ENCODE results near the gene CORO1A. TPM values are rescaled to one million over a fixed set of nuclear protein-coding genes. Genes with fewer than 3 reads are reported as not detected.
"Not testable (repeated sequence)": the region's sequence is repeated elsewhere in the genome, so short reads cannot be mapped to it uniquely, and the experiment has no call there.

CORO1A gene
- total RNA-seq, 1 experiment from 2014 or later = 3.4 TPM

DNA sequence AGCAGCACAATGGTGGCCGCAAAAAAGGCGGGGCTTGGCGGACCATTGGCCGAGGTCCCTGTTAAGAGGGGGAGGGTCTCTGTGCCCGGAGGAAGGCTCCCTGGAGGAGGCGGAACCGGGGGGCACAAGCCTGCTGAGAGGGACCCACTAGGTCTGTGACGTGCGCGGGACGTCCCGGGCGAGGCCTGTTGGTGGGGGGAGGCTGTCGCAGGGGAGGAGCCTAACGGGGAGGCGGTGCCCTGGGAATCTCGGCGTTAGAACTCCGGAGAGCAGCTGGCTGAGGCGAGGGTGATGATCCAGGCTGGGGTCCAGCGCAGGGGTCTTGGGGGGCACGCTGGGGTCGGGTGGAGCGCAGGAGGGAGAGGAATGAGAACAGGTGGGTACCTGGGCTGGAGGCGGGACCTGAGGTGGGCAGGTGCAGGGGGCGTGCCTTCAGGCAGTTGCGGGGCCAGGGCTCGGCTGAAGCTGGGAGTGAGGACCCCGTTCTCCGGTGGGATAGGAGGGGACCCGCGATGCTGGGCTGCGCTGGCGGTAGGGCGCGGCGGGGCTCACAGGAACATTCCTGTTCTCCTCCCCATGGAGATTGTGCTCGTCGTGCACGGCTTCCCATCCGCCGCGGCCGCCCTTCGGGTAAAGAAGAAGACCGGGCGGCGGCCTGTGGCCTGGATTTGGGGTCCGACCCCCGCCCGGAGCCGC lies 22.3 kb downstream of the CORO1A start:
- not testable (repeated sequence) for DNase-seq (ENCODE audit: low read depth)

GRCh38 chr16:30206252-30206651 lies 22.9 kb downstream of the CORO1A start:
- not testable (repeated sequence) for DNase-seq (ENCODE audit: low read depth)

DNA sequence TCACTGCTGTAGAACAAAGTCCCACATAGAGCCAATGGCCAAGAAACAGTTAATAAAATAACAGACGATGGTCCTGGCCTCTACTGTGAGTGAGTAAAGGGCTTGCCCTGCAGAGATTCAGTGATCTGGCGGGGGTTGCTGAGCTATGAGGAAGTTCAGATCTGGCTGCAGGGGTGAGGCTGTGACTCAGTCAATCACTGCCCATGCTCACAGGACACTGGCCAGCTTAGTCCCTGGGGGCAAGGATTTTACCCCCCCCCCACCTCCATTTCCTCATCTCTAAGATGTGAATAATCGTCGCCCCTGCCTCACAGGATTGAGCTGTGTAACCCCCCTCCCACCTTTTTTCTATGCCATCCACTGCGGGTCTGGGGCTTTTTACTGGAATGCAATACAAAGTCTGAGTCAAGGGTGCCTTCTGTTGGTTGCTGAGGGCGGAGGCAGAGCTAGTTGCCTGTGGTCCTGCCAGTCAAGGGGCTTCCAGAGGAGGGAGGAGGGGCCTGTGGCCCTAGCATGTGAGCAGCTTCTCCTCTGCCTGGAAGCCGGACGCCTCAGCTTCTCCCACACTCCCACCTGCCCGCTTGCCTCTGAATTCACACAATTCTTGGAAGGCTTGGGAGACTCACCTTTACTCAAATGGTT lies 23.8 kb downstream of the CORO1A start:
- DNase-seq (ENCODE audit: low read depth) = not testable (repeated sequence)

- not testable (repeated sequence) for DNase-seq (ENCODE audit: low read depth)
Observed at GRCh38 chr16:30209032-30209431, 25.6 kb downstream of the CORO1A start.

DNA sequence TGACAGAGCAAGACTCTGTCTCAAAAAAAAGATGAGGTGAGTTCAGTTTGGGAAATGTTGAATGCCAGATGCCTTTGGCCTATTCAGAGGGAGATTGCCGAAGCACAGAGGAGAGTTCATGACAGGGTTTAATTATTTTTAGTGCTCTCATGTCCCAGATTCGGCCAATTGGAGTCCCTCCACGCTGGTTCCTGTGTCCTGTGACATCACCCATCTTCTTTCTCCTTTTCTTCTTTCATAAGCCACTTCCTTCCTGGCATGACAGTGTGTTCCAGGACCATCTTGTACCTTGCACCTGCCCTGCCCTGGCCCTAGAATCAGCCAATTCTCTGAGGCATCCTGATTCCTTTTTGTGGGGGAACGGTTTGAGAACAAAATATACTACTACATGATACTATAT lies 28.0 kb downstream of the CORO1A start:
- DNase-seq (ENCODE audit: low read depth) = not testable (repeated sequence)

DNA sequence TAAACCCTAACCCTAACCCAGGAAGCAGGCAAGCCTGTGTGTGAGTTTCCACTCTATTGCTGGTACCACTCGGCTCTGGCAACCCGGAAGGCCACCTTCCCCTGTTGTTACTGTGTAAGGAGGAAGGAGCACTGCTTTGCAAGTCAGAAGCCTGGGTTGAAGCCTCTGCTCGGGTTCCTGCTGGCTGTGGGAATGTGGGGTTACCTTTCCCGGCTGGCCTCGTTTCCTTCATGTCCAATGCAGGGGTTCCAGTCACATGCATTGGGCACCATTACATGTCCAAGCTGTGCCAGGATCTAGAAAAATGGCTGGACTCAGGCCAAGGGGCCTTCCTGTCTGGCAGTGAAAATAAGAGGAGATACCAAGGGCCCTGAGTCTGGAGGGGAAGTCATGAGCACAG lies 33.7 kb downstream of the CORO1A start:
- not testable (repeated sequence) for DNase-seq (ENCODE audit: low read depth)

Other genes starting within 250 kb of the CORO1A start
- gene TMEM219, start 221.5 kb upstream of the CORO1A start, total RNA-seq (2014; rRNA removed; shearing (Covaris generic)) = 84.8 and 110 TPM in 2 replicates
- gene TAOK2, start 209.7 kb upstream of the CORO1A start, total RNA-seq (2014; rRNA removed; shearing (Covaris generic)) = 15.3 and 26.5 TPM in 2 replicates
- gene HIRIP3, start 188.0 kb upstream of the CORO1A start, total RNA-seq (2014; rRNA removed; shearing (Covaris generic)) = 16.1 and 21.0 TPM in 2 replicates
- 53.7 and 81.3 TPM in 2 replicates for gene INO80E, start 187.4 kb upstream of the CORO1A start, total RNA-seq (2014; rRNA removed; shearing (Covaris generic))
- gene DOC2A, start 172.6 kb upstream of the CORO1A start, total RNA-seq (2014; rRNA removed; shearing (Covaris generic)) = 1.1 TPM in 1 of 2 replicates, not detected in the other
- not detected in 2 replicates for gene C16orf92, start 160.4 kb upstream of the CORO1A start, total RNA-seq (2014; rRNA removed; shearing (Covaris generic))
- 0.12 and 0.49 TPM in 2 replicates for gene TLCD3B, start 152.3 kb upstream of the CORO1A start, total RNA-seq (2014; rRNA removed; shearing (Covaris generic))
- 1,895 and 1,949 TPM in 2 replicates for gene ALDOA, start 117.8 kb upstream of the CORO1A start, total RNA-seq (2014; rRNA removed; shearing (Covaris generic))
- 101 and 136 TPM in 2 replicates for gene PPP4C, start 107.6 kb upstream of the CORO1A start, total RNA-seq (2014; rRNA removed; shearing (Covaris generic))
- 0.10 and 0.48 TPM in 2 replicates for gene TBX6, start 91.7 kb upstream of the CORO1A start, total RNA-seq (2014; rRNA removed; shearing (Covaris generic))
- gene YPEL3, start 87.4 kb upstream of the CORO1A start, total RNA-seq (2014; rRNA removed; shearing (Covaris generic)) = 13.2 and 14.9 TPM in 2 replicates
- 0.29 and 0.48 TPM in 2 replicates for gene GDPD3, start 70.1 kb upstream of the CORO1A start, total RNA-seq (2014; rRNA removed; shearing (Covaris generic))
- 36.3 and 39.9 TPM in 2 replicates for gene MAPK3, start 60.4 kb upstream of the CORO1A start, total RNA-seq (2014; rRNA removed; shearing (Covaris generic))
- gene BOLA2B, start 10.1 kb downstream of the CORO1A start, total RNA-seq (2014; rRNA removed; shearing (Covaris generic)) = 135 and 207 TPM in 2 replicates
- gene SLX1A, start 10.3 kb downstream of the CORO1A start, total RNA-seq (2014; rRNA removed; shearing (Covaris generic)) = 27.3 and 33.0 TPM in 2 replicates
- gene SULT1A3, start 15.7 kb downstream of the CORO1A start, total RNA-seq (2014; rRNA removed; shearing (Covaris generic)) = 4.2 and 6.0 TPM in 2 replicates
- 0.12 and 0.29 TPM in 2 replicates for gene NPIPB13, start 64.9 kb downstream of the CORO1A start, total RNA-seq (2014; rRNA removed; shearing (Covaris generic))
- gene CD2BP2, start 171.7 kb downstream of the CORO1A start, total RNA-seq (2014; rRNA removed; shearing (Covaris generic)) = 20.7 and 22.8 TPM in 2 replicates
- gene TBC1D10B, start 186.9 kb downstream of the CORO1A start, total RNA-seq (2014; rRNA removed; shearing (Covaris generic)) = 12.3 and 14.0 TPM in 2 replicates
- gene MYL11, start 191.2 kb downstream of the CORO1A start, total RNA-seq (2014; rRNA removed; shearing (Covaris generic)) = not detected in 2 replicates
- not detected in 2 replicates for gene SEPTIN1, start 199.0 kb downstream of the CORO1A start, total RNA-seq (2014; rRNA removed; shearing (Covaris generic))
- gene ZNF48, start 211.8 kb downstream of the CORO1A start, total RNA-seq (2014; rRNA removed; shearing (Covaris generic)) = 3.4 and 5.2 TPM in 2 replicates
- gene ZNF771, start 224.0 kb downstream of the CORO1A start, total RNA-seq (2014; rRNA removed; shearing (Covaris generic)) = 8.1 and 10.9 TPM in 2 replicates
- 26.8 and 32.2 TPM in 2 replicates for gene DCTPP1, start 246.4 kb downstream of the CORO1A start, total RNA-seq (2014; rRNA removed; shearing (Covaris generic))